HL-60 (cell line): ENCODE measurements around the gene NEK10.

Experiments
- GABPA ChIP-seq: IDR thresholded peaks from 2 replicates; pipeline ENCODE4 v1.6.1; 2012; ENCODE audit warnings: low read depth
- POLR2AphosphoS5 ChIP-seq: IDR thresholded peaks from 2 replicates; pipeline ENCODE4 v1.6.1; 2012; ENCODE audit warnings: low read depth
- SPI1 ChIP-seq: IDR thresholded peaks from 2 replicates; pipeline ENCODE4 v1.6.1; 2012; ENCODE audit warnings: low read depth, mild to moderate bottlenecking, borderline replicate concordance
- TF ChIP-seq, protein P1 (sequence below): IDR thresholded peaks from one replicate; pipeline ENCODE4 v1.5.1; 2011; ENCODE audit warnings: low read length, control low read depth, inconsistent platforms; ENCODE audit not compliant: insufficient read depth
- TF ChIP-seq, protein P2 (sequence below): IDR thresholded peaks from 2 replicates; pipeline ENCODE4 v1.6.1; 2012; ENCODE audit warnings: low read depth; ENCODE audit not compliant: insufficient replicate concordance

DNA sequence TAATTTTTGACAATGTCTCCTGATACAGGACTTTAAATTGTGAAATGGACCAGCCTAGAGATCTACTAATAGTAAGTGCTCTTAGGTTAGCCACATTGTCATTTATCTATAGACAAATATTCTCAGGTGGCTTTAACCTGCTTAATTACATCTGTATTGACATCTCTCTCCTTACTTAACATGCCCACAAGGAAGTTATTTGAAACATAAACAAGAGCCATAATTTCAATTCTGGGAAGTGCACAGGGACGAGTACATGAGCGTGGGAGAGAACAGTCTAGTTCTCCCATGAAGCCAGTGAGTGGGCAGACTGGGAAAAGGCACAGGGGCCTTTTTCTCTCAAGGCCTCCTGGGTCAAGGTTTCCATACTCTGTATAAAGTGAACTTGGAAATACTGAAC, 54.2 kb downstream of the NEK10 start:
- TF ChIP-seq POLR2AphosphoS5 (no peak), GABPA (no peak), SPI1 (no peak)
- TF ChIP-seq, protein P1, sequence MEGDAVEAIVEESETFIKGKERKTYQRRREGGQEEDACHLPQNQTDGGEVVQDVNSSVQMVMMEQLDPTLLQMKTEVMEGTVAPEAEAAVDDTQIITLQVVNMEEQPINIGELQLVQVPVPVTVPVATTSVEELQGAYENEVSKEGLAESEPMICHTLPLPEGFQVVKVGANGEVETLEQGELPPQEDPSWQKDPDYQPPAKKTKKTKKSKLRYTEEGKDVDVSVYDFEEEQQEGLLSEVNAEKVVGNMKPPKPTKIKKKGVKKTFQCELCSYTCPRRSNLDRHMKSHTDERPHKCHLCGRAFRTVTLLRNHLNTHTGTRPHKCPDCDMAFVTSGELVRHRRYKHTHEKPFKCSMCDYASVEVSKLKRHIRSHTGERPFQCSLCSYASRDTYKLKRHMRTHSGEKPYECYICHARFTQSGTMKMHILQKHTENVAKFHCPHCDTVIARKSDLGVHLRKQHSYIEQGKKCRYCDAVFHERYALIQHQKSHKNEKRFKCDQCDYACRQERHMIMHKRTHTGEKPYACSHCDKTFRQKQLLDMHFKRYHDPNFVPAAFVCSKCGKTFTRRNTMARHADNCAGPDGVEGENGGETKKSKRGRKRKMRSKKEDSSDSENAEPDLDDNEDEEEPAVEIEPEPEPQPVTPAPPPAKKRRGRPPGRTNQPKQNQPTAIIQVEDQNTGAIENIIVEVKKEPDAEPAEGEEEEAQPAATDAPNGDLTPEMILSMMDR: no peak
- TF ChIP-seq, protein P2, sequence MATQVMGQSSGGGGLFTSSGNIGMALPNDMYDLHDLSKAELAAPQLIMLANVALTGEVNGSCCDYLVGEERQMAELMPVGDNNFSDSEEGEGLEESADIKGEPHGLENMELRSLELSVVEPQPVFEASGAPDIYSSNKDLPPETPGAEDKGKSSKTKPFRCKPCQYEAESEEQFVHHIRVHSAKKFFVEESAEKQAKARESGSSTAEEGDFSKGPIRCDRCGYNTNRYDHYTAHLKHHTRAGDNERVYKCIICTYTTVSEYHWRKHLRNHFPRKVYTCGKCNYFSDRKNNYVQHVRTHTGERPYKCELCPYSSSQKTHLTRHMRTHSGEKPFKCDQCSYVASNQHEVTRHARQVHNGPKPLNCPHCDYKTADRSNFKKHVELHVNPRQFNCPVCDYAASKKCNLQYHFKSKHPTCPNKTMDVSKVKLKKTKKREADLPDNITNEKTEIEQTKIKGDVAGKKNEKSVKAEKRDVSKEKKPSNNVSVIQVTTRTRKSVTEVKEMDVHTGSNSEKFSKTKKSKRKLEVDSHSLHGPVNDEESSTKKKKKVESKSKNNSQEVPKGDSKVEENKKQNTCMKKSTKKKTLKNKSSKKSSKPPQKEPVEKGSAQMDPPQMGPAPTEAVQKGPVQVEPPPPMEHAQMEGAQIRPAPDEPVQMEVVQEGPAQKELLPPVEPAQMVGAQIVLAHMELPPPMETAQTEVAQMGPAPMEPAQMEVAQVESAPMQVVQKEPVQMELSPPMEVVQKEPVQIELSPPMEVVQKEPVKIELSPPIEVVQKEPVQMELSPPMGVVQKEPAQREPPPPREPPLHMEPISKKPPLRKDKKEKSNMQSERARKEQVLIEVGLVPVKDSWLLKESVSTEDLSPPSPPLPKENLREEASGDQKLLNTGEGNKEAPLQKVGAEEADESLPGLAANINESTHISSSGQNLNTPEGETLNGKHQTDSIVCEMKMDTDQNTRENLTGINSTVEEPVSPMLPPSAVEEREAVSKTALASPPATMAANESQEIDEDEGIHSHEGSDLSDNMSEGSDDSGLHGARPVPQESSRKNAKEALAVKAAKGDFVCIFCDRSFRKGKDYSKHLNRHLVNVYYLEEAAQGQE: no peak
